Activated CD4-positive, alpha-beta T cell treated with anti-CD3 and anti-CD28 coated beads, Interleukin-2, amount 50 U/mL, for 16 hours (primary cell): Measurements from ENCODE around the gene C7.
A peak's percentile ranks its signal among the peaks of the same experiment; 100 is the strongest.
"Not testable (repeated sequence)": the region's sequence is repeated elsewhere in the genome, so short reads cannot be mapped to it uniquely, and the experiment has no call there.

ENCODE experiments used
- DNase-seq: peaks from one replicate; pipeline ENCODE4 v3.0.0-alpha.2; 2020

The C7 gene

DNA sequence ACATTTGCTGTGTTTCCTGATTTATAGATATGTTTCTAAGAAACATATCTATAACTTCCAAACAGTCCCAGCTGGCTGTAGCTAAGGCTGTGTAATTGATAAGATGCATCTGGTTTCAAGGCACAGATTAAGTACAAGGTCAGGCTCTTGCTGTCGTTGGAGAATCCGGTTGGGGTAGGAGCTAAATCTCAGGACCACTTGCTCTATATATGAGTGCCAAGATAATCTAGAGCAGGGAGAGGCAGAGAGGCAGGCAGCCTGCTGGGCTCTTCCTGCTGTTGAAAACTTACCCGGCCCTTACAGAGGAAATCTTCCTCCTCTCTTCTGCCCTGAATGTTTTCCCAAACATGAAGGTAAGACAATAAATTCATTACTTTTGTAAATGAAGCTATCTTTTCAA is at the start of gene C7:
Gene C7 (plus strand): TSS at position 234 of the 400 bp plus-strand sequence. CDS start 114 bp downstream, at position 348.
- no peak for DNase-seq

DNA sequence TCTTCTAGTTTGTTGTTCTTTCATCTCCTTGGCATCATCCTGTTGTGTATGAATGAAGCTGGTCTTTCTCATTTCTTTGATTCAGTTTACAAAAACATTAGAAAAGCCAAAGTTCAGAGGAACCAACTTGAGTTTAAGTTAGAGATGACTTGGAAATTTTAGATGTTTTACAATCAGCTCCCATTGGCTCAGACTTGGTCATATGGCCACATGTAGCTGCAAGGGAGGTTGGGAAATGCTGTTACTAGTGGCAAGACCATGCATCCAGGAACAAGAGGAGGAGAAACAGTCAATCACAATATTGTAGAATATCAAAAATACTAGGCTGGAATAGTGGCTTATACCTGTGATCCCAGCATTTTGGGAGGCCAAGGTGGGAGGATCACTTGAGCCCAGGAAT is 48.6 kb upstream of the C7 start:
- DNase-seq: no peak

DNA sequence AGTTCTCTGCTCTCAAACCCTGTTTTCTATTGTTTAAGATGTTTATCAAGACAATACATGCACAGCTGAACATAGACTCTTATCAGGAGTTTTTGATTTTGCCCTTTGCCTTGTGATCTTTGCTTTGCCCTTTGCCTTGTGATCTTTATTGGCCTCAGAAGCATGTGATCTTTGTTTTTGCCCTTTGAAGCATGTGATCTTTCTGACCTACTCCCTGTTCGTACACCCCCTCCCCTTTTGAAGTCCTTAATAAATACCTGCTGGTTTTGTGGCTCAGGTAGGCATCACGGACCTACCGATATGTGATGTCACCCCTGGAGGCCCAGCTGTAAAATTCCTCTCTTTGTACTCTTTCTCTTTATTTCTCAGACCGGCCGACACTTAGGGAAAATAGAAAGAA is 44.3 kb upstream of the C7 start:
- not testable (repeated sequence) for DNase-seq

DNA sequence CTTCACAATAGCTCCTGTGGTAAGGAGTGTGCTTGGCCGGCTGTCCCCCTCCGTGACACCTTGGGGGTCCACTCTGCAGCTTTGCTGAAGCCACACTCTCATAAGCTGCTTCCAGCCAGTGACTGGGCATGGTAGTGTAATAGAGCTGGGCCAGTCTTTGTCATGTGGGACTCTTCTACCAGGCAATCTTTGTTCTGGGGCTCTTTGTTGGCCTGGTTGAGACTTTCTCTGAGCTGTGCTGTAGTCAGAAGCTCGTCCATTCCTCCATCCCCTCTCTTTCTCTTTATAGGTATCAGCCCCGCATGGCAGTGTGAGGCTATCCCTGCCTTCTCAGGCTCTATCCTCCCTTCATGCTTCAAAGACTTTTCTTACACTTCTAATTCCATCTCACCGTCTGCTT is 42.5 kb upstream of the C7 start:
- no peak for DNase-seq

DNA sequence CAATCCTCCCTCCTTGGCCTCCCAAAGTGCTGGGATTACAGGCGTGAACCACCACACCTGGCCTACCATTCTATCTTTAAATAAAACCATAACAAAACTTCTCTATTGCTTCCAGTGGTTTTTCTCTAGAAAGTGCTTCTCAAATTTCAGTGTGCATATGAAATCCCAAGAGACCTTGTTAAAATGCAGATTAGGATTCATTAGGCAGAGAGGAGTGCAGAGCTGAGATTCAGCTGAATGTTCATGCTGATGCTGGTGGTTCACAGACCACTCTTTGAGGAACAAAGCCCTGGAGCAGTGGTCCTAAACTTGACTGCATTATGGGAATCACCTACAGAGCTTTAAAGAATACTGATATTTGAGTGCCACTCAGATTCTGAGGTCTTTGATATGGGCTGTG is 39.9 kb upstream of the C7 start:
- DNase-seq: no peak

DNA sequence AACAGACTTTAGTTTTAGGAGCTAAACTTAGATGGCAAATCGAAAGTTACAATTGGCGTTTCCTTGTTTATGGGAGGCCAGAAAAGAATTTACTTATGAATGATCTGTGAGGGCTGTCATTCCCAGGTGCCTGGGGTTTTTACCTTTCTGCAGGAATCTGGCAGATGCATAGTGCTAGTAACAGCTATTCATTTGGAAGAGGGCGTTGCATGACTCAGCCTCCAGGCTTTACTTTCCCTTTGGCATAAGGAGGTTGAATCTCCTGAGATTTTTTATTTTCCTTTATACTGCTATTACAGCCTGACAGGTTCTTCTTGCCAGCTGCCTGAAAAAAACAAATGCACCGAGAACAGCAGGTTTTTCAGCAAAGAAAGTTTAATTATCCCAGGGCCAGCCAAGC is 38.1 kb upstream of the C7 start:
- no peak for DNase-seq

DNA sequence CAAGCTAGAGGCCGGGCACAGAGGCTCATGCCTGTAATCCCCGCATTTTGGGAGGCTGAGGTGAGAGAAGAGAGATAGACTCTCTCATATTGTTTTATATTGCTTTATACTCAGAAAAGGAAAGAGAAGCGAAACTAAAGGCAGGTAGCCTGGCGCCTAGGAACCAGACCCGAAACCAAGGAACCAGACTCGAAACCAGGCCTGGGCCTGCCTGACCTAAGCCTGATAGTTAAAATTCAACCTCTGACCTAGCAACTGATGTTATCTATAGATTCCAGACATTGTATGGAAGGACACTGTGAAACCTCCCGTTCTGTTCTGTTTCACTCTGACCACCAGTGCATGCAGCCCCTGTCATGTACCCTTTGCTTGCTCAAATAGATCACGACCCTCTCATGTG is 37.0 kb upstream of the C7 start:
- DNase-seq: not testable (repeated sequence)

DNA sequence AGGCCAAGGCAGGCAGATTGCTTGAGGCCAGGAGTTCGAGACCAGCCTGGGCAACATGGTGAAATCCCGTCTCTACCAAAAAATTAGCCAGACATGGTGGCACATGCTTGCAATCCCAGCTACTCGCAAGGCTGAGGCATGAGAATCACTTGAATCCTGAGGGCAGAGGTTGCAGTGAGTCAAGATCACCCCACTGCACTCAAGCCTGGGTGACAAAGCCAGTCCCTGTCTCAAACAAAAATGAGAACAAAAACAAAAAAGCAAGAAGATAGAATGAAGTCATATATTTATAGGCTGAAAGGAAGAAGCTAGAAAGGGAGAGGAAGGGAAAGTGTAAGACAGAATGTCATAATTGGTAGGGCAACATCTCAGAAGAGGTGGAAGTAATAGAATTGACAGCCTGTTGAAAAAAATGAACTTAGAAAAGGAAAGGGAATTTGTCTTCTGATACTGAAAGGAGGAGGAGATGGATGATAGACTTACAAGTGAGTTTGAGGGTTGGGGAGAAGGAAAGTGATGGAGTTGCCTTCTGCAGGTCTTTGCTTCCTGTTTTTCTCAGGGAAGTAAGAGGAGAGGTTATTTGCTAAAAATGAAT is 35.9 kb upstream of the C7 start:
- DNase-seq: no peak

DNA sequence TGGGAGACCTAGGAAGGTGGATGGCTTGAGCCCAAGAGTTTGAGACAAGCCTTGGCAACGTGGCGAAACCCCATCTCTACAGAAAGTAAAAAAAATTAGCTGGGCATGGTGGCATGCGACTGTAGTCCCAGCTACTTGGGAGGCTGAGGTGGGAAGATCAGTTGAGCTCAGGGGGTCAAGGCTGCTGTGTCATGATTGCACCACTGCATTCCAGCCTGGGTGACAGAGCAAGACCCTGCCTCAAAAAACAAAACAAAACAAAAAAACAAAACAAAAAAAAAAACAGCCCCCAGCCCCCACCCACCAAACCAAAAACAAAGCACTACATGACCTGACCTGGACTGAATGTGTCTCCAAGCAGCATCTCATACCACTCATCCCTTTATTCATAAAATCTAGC is 33.3 kb upstream of the C7 start:
- DNase-seq: no peak

DNA sequence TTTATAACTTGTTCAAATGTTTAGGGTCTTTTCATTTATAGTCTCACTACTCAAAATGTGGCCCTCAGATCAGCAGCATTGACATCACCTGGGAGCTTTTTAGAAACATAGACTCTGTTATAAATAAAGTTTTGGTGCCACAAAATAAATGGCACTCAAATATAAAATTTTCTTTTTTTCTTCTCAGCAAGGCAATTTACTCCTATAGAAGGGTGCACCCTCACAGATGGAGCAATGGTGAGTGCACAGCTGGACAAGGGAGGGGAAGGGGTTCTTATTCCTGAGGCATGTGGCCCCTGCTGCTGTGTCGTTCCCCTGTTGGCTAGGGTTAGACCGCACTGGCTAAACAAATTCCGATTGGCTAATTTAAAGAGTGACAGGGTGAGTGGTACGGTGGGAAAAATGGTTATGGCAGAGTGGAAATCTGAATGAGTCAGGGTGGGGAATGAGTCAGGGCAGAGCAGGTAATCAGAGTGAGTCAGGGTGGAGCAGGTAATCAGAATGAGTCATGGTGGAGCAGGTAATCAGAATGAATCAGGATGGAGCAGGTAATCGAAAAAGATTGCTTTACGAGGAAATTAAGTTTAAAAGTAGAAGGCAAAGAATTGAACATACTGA is 31.8 kb upstream of the C7 start:
- DNase-seq: peak; percentile 11

DNA sequence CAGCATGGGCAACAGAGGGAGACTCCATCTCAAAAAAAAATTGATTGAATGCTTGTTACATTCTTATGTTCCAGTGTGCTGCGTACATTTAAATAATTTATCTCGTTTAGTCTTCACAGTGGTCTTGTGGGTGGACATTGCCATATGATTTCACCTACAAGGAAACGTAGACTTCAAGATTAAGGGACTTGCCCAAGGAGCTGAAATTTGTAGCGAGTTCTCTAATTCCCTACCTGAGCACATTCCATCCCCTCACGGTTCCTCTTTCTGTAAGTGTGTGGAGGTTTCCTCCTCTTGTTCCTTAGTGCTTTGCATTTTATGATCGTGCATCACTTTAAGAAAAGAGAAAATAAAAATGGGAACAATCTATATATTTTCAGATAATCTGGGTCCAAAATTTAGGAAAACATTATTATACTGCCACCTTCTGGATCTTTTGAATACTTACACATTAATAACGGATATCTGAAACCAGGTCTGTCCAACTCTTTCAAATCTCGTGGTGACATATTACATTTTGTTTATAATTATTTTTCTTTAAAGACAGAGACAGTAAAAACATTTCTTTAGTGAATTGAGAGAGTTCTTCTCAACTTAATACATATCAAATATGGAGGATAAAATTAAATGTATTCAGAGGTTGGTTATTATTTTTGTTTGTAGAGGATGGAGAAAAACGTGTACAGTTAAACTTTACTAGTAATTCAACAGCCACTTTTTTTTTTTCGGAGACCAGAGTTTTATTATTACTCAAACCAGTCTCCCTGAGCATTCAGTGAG is 29.9 kb upstream of the C7 start:
- DNase-seq: peak; percentile 13

DNA sequence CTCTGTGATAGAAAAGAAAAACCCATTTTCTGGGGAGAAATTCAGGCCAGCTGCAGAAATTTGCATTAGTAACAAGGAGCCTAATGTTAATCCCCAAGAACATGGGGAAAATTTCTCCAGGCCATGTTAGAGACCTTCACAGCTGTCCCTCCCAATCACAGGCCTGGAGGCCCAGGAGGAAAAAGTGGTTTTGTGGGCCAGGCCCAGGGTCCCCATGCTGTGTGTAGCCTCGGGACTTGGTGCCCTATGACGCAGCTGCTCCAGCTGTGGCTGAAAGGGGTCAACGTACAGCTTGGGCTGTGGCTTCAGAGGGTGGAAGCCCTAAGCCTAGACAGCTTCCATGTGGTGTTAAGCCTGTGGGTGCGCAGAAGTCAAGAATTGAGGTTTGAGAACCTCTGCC is 27.0 kb upstream of the C7 start:
- DNase-seq: no peak

DNA sequence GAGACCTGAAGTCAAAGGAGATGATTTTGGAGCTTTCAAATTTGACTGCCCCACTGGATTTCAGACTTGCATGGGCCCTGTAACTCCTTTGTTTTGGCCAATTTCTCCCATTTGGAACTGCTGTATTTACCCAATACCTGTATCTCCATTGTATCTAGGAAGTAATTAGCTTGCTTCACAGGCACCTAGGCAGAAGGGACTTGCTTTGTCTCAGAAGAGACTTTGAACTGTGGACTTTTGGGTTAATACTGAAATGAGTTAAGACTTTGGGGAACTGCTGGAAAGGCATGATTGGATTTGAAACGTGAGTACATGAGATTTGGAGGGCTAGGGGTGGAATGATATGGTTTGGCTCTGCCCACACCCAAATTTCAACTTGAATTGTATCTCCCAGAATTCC is 26.2 kb upstream of the C7 start:
- not testable (repeated sequence) for DNase-seq

DNA sequence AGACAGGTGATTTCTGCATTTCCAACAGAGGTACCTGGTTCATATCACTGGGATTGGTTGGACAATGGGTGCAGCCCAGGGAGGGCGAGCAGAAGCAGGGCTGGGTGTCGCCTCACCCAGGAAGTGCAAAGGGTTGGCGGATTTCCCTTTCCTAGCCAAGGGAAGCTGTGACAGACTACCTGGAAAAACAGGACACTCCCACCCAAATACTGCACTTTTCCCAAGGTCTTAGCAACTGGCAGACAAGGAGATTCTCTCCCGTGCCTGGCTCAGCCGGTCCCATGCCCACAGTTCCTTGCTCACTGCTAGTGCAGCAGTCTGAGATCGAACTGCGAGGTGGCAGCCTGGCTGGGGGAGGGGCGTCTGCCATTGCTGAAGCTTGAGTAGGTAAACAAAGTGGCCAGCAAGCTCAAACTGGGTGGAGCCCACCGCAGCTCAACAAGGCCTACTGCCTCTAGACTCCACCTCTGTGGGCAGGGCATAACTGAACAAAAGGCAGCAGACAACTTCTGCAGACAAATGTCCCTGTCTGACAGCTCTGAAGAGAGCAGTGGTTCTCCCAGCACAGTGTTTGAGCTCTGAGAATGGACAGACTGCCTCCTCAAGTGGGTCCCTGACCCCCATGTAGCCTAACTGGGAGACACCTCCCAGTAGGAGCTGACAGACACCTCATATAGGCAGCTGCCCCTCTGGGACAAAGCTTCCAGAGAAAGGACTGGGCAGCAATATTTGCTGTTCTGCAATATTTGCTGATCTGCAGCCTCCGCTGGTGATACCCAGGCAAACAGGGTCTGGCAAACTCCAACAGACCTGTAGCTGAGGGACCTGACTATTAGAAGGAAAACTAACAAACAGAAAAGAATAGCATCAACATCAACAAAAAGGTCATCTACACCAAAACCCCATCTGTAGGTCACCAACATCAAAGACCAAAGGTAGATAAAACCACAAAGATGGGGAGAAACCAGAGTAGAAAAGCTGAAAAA is 13.6 kb upstream of the C7 start:
- DNase-seq: not testable (repeated sequence)

DNA sequence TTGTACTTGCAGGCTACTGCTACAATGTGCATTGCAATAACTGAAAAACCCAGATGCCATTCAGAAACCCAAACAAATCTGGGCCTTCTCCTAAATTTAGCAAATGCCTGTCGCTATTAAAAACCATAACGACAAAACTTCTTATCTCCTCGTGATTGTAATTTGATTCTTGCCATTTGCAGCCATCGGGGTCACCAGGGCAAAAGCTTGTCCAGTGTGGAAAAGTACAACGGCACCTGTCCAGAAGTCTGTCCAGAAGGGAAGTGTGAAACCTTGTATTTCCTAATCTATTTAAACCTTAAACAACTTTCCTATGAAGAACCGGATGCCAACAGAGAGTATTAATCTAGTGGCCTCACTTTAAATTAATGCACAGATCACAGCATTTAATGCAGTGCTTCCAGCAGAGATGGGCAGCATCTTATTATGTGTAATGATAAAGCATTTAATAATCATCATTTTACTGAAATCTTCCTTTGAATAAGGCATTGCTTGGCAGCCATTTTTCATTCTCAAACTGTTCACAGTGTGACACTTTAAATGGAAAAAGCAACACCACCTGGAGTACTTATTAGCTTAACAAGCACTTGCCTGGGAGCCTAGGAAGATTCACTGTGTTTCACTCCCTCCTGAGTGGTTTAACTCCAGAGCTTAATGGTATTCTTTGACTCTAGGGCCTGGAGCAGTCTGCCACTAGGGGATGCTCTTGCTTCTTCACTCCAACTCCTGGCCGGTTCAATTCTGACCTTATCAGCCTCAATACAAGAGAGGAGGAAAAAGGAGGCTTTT is 4.9 kb upstream of the C7 start:
- peak; percentile 49 for DNase-seq

DNA sequence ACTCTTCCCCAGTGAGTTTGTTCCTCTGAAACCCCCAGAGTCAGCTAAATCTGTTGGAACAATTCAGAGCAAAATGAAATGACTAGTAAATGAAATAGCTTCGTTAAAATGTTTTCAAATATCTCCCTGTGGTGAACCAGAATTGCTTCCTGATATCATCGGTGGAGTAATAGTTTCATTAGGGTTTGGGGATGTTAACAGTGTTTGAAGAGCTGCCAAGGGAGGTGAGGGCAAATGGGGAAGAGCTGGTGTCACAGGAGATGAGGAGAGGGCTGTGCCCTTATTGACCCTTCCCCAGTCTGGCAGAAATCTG is 4.3 kb upstream of the C7 start:
- DNase-seq: no peak

DNA sequence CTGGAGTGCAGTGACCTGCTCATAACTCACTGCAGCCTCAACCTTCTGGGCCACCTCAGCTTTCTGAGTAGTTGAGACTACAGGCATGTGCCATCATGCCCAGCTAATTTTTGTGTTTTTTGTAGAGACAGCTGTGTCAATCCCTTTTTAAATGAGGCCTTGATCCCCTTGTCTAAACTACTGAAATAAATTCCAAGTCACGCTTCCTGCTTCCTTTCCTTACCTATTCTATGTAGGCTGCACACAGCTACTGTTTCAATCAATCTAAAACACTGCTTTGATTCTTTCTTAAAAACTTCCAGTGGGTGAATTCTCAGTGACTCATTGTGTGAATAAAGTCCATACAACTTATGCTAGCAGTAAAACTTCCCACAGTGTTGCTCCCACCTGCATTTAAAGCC is 2.9 kb upstream of the C7 start:
- DNase-seq: no peak

DNA sequence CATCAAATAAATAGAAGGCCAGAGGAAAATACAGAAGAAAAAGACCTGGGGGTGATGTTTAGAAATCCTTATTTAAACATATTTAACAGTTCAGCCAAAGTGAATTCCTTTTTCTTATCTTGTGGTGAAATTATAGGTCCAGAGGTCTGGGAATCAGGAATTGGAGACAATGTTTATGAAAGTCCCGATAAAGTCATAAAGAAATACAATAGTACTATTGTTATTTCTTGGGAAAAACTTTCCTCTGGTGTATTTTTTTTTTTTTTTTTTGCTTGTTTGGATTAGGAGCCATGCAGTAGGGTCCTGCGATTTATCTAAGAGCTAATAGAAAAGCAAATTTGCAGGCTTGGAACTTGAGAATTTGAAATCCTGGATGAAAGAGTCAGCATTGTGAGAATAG is 426 bp downstream of the C7 start:
- no peak for DNase-seq

DNA sequence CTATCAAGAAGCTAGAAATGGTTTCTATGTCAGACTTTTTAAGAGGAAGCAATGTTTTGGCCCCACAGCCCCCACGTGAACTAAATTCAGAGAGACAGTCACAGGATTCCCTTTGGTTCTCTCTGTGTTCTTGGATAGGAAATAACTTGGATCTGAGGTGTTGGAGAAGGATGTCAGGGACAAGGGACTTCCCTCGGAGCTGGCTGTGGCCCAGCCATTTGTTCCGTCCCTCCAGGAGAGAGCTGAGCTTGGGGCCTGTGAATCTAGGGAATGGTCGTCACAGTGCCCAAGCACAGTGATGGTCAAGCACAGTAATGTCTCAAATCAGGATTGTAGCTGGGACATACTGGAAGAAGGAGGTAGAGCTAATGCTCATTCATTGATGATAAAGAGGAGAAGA is 2.0 kb downstream of the C7 start:
- DNase-seq: no peak

DNA sequence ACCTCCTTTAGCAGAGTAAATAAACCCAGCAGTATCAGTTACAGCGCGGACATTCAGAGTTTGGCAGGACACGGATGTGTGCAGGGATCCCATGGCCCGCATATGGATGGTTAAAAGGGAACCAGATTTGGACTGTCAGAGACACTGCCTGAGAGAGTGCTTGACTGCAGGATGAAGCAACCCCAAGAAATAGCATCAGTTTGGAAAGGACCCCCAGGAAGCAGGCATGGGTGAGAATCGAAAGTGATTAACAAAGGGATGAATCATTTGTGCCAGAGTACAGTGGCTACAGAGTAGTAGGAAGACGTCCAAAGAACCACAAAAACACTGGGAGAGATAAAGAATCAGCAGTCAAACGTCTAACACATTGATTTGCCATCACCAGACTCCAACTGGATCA is 5.5 kb downstream of the C7 start:
- no peak for DNase-seq

DNA sequence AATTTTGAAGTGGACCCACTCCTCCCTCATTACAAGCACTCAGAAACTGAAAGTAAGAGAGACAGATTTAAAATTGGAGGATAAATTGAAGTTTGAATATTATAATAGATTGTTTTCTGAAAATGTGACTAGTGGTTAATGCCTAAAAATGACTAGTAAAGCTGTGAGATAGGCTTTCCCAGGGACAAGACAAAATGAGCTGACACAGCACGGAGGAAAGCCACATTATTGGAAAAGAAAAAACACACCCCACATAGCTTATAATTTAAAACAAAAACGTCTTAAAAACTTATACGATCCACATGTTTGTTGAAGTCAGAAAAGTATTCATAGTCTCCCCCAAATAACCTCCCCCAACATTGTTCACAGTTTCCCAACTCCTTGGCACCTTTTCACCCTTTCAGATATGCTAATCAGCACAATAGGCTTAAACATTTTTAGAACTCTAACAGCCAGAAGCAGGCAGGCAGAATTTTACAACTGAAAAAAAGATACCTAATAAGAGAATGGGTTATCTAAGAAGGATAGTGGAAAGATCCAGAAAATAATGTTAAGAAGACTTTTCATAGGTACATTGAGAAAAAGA is 6.1 kb downstream of the C7 start:
- no peak for DNase-seq

DNA sequence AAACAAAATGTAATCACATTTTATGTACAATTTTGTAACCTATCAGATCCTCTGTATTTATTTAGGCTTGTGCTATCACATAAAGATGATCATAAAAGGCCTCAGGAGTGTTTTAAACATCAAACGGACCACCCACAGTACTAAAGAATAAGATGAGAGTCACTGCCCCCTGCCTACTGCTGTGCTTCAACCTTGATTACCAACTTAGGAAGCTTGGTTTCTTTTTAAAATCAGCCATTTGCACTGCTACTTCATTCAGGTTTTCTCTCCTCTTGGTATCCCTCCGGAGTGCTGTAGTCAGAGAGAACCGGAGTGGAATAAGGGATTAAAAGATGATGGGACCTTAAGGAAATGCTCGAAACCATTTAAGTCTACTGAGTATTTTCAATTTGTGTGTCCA is 6.9 kb downstream of the C7 start:
- no peak for DNase-seq
